GM19193 (cell line): ENCODE results near the gene TAB3.

Source experiments
- POLR2A ChIP-seq: IDR thresholded peaks from 4 replicates; pipeline ENCODE4 v1.6.1; 2011; ENCODE audit not compliant: insufficient read depth, insufficient read length; ENCODE audit errors: extremely low read depth

TAB3 gene

DNA sequence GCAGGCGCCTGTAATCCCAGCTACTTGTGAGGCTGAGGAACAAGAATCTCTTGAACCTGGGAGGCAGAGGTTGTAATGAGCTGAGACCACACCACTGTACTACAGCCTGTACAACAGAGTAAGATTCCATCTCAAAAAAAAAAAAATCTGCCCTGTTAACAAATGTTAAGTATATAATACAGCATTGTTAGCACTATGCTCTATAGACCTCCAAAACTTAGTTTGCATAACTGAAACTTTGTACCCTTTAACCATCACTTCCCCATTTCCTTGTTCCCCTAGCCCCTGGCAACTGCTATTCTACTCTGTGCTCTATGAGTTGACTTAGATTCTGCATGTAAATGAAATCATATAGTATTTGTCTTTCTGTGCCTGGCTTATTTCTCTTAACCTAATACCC is 76.7 kb downstream of the TAB3 start:
- no peak for TF ChIP-seq POLR2A

DNA sequence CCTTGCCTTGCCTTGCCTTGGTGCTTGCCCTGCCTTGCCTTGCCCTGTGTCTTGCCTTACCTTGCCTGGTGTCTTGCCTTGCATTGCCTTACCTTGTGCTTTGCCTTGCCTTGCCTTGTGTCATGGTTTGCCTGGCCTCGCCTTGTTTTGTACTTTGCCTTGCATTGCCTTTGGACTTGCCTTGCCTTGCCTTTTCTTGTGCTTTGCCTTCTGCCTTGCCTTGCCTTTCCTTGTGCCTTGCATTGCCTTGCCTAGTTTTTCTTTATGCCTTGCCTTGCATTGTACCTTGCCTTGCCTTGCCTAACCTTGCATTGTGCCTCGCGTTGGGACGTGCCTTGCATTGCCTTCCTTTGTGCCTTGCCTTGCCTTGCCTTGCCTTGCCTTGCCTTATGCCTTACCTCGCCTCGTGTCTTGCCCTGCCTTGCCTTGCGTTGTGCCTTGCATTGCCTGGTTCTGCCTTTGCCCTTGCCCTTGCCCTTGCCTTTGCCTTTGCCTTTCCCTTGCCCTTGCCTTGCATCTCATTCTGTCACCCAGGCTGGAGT is 82.8 kb downstream of the TAB3 start:
- no peak for TF ChIP-seq POLR2A

DNA sequence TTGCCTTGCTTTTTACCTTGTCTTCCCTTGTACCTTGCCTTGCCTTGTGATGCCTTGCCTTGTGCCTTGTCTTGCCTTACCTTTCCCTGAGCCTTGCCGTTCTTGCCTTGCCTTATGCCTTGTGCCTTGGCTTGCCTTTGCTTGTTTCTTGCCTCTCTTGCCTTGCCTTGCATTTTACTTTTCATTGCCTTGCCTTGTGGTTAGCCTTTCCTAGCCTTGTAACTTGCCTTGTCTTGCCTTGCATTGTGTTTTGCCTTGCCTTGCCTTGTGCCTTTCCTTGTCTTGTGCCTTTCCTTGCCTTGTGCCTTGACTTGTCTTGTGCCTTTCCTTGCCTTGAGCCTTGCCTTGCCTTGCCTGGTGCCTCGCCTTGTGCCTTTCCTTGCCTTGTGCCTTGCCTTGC is 84.6 kb downstream of the TAB3 start:
- TF ChIP-seq POLR2A = no peak

DNA sequence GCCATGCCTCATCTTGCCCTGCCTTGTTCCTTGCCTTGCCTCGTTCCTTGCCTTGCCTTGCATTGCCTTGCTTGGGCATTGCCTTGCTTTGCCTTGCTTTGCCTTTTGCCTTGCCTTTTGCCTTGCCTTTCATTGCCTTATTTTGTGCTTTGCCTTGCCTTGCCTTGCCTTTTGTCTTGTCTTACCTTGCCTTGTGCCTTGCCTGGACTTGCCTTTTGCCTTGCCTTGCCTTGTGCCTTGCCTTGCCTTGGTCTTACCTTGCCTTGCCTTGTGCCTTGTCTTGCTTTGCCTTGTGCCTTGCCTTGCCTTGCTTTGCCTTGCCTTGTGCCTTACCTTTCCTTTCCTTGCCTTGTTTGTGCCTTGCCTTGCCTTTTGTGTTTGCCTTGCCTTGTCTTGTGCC is 88.2 kb downstream of the TAB3 start:
- TF ChIP-seq POLR2A = no peak

DNA sequence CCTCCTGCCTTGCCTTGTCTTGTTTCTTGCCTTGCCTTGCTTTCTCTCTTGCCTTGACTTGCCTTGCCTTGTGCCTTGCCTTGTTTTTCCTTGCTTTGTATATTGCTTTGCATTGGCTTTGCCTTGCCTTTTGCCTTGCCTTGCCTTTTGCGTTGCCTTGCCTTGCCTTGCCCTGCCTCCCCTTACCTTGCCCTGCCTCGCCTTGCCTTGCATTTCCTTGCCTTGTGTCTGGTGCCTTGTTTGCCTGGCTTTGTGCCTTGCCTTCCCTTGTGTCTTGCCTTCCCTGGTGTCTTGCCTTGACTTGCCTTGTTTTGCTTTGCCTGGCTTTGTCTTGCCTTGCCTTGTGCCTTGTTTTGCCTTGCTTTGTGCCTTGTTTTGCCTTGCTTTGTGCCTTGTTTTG is 89.7 kb downstream of the TAB3 start:
- no peak for TF ChIP-seq POLR2A

DNA sequence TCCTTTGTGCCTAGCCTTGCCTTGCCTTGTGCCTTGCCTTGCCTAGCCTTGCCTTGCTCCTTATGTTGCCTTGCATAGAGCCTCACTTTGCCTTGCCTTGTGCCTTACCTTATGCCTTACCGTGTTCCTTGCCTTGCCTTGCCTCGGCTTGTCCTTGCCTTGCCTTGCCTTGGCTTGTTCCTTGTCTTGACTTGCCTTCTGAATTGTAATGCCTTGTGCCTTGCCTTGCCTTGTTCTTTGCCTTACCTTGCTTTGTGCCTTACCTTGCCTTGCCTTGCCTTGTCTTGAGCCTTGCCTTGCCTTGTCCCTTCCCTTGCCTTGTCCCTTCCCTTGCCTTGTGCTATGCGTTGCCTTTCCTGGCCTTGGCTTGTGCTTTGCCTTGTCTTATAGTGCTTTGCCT is 90.2 kb downstream of the TAB3 start:
- TF ChIP-seq POLR2A = no peak

DNA sequence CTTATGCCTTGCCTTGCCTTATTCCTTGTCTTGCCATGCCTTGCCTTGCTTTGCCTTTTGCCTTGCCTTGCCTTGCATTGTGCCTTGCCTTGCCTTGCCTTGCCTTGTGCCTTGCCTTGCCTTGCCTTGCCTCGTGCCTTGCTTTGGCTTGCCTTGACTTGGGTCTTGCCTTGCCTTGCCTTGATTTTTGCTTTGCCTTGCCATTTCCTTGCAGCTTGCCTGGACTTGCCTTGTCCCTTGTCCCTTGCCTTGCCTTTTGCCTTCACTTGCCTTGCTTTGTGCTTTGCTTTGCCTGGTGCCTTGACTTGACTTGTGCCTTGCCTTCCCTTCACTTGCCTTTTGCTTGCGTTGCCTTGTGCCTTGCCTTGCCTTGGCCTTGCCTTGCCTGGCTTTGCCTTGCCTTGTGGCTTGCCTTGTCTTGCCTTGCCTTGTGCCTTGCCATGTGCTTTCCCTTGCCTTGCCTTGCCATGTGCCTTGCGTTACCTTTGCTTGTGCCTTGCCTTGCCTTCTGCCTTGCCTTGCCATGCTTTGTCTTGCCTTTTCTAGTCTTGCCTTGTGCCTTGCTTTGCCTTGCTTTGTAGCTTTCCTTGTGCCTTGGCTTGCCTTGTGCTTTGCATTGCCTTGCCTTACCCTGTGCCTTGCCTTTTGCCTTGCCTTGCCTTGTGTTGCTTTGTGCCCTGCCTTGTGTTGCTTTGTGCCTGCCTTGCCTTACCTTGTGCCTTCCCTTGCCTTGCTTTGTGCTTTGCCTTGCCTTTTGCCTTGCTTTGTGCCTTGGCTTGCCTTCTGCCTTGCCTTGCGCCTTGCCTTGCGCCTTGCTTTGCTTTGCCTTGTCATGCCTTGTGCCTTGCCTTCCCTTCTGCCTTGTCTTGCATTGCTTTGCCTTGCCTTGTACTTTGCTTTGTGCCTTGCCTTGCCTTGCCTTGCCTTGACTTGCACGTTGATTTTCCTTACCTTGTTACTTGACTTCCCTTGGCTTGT is 92.8 kb downstream of the TAB3 start:
- no peak for TF ChIP-seq POLR2A

DNA sequence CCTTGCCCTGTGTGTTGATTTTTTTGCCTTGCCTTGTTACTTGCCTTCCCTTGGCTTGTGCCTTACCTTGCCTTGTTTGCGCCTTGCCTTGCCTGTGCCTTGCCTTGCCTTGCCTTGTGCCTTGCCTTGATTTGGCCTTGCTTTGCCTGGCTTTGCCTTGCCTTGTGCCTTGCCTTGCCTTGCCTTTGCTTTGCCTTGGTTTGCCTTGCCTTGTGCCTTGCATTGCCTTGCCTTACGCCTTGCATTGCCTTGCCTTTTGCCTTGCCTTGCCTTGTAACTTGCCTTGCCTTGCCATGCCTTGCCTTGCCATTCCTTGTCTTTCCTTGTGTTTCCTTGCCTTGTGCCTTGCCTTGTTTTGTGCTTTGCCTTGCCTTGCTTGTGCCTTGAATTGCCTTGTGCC is 94.6 kb downstream of the TAB3 start:
- TF ChIP-seq POLR2A = no peak

DNA sequence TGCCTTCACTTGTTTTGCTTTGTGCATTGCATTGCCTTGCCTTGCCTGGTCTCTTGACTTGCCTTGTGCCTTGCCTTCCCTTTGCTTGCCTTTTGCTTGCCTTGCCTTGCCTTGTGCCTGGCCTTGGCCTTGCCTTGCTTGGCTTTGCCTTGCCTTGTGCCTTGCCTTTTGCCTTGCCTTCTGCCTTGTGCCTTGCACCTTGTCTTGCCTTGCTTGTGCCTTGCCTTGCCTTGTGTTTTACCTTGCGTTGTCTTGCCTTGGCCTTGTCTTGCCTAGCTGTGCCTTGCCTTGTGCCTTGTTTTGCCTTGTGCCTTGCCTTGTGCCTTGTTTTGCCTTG is 95.3 kb downstream of the TAB3 start:
- no peak for TF ChIP-seq POLR2A

DNA sequence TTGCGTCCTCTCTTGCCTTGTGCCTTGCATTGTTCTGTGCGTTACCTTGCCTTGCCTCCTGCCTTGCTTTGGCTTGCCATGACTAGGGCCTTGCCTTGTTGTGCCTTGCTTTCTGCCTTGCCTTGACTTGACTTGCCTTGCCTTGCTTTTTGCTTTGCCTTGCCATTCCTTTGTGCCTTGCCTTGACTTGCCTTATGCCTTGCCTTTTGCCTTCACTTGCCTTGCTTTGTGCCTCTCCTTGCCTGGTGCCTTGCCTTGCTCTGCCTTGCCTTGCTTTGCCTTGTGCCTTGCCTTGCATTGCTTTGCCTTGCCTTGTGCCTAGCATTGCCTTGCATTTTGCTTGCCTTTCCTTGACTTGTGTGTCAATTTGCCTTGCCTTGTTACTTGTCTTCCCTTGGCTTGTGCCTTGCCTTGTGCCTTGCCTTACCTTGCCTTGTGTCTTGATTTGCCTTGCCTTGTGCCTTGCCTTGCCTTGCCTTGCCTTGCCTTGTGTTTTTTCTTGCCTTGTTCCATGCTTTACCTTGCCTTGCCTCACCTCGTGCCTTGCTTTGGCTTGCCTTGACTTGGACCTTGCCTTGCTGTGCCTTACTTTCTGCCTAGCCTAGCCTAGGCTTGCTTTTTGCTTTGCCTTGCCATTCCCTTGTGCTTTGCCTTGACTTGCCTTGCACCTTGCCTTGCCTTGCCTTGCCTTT is 95.8 kb downstream of the TAB3 start:
- no peak for TF ChIP-seq POLR2A

DNA sequence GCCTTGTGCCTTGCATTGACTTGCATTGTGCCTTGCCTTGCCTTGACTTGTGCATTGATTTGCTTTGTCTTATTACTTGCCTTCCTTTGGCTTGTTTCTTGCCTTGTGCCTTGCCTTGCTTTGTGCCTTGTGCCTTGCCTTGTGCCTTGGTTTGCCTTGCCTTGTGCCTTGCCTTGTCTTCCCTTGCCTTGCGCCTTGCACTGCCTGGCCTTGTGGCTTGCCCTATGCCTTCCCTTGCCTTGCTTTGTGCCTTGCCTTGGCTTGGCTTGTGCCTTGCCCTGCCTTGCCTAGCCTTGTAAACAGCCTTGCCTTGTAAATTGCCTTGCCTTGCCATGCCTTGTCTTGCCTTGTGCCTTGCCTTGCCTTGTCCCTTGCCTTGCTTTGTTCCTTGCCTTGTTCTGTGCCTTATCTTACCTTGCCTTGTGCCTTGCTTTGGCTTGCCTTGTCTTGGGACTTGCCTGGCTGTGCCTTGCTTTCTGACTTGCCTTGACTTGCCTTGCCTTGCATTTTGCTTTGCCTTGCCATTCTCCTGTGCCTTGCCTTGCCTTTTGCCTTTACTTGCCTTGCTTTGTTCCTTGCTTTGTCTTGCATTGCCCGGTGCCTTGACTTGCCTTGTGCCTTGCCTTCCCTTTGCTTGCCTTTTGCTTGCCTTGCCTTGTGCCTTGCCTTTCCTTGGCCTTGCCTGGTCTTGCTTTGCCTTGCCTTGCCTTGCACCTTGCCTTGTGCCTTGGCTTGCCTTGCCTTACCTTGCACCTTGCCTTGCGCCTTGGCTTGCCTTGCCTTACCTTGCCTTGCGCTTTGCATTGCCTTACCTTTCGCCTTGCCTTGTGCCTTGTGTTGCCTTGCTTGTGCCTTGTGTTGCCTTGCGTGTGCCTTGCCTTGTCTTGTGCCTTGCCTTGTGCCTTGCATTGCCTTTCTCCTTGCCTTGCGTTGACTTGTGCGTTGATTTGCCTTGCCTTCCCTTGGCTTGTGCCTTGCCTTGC is 97.5 kb downstream of the TAB3 start:
- TF ChIP-seq POLR2A = no peak

DNA sequence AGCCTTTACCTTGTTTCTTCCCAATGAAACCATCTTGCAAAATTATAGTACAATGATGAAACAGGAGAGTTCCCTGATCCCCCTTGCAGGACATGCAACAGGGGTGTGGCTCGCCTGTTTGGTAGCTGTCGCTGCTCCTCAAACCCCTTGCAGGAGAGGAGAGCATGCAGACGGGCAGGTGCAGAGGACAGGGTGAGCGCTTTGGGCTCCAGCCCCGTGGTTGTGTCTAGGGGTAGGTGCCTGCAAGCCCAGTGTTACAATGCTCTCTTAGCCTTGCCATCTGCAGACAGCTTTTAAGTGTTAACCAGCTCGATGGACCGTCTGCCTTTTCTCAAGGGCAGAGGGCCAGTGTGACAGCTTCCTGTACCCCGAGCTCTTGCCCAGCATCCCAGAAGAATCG is 102.0 kb downstream of the TAB3 start:
- TF ChIP-seq POLR2A = no peak

DNA sequence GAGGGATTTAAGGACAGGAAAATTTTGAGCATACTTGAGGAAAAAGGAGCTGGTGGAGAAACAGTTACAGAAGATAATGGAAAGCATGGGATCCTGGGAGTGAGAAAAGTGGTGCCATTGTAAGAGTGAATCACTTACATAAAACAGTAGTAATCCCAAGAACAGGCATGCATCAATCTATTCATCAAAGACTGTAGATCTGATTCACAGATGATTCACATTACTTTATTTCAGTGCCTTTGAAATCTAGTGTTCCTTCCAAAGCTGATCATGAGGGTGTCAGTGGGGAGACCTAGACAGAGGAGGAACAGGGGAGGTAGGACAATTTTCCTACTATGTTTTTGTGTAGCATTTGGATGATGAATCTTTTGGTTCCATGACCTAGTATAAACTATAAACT is 102.7 kb downstream of the TAB3 start:
- TF ChIP-seq POLR2A = no peak

DNA sequence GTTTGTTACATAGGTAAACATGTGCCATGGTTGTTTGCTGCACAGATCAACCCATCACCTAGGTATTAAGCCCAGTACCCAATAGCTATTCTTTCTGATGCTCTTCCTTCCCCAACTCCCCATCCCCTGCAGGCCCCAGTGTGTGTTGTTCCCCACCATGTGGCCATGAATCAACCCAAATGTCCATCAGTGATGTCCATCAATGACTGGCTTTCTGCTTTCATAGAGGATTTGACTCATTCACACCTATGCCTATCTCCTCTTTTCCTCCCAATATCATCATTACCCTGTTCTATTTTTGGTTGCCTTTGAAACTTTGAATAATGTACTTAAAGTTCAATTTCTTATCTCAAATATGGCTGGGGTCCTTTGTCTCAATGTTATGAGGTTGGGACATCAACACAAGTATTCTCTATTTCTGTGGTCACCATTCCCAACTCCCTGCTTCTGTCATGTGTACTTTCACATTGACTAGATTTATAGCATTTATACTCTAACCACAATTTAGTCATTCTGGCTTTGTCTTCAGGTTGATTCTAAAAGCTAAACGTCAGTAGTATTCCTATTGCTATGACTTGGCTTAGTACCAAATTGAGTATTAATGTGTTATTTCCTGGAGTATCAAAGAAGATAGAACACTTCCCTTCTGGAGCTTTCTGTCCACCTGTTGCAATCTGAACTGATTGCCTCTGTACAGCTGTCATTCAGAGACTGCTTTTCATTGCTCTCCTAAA is 107.2 kb downstream of the TAB3 start:
- no peak for TF ChIP-seq POLR2A
